DND-41 (cell line): ENCODE measurements around the gene SPDYE6.

Experiments used
- ATAC-seq: fragments of 200-7000 bp; cut with Tn5 transposase; 3 replicates; pipeline ENCODE4 v1.9.1; 2021; ENCODE audit warnings: low read depth; ENCODE audit not compliant: insufficient read depth
- DNase-seq: peaks from one replicate; pipeline ENCODE4 v3.0.0-alpha.2; 2020
- H2AFZ ChIP-seq: 2 replicates; pipeline ENCODE4 v1.6.0; 2012; ENCODE audit warnings: low read depth, low read length
- H3K27ac ChIP-seq: 2 replicates; pipeline ENCODE4 v1.5.1; 2012; ENCODE audit warnings: low read length, inconsistent platforms
- H3K27me3 ChIP-seq: fragments of 200-600 bp; sonication (generic); 2 replicates; pipeline ENCODE4 v1.6.0; 2012; ENCODE audit warnings: low read length, mild to moderate bottlenecking, inconsistent platforms; ENCODE audit not compliant: insufficient read depth, poor library complexity
- H3K36me3 ChIP-seq: 2 replicates; pipeline ENCODE4 v1.5.1; 2012; ENCODE audit warnings: low read length, inconsistent platforms; ENCODE audit not compliant: insufficient read depth
- H3K4me1 ChIP-seq: 2 replicates; pipeline ENCODE4 v1.5.1; 2012; ENCODE audit warnings: mild to moderate bottlenecking, low read length; ENCODE audit not compliant: insufficient read depth
- H3K4me2 ChIP-seq: 2 replicates; pipeline ENCODE4 v1.6.0; 2012; ENCODE audit warnings: mild to moderate bottlenecking, moderate library complexity, low read length, inconsistent platforms; ENCODE audit not compliant: insufficient read depth
- H3K4me3 ChIP-seq, 2 experiments: fragments of 200-600 bp in 1 of 2; shearing (Covaris generic) in 1 of 2; 2 replicates each; pipeline ENCODE4 v1.5.1; 2012 to 2016; ENCODE audit warnings: inconsistent platforms in 2 of 2, low read length in 2 of 2, mild to moderate bottlenecking in 2 of 2, low read depth in 1 of 2, moderate library complexity in 1 of 2
- H3K79me2 ChIP-seq: 2 replicates; pipeline ENCODE4 v1.6.0; 2012; ENCODE audit warnings: low read length, inconsistent platforms; ENCODE audit not compliant: insufficient read depth
- H3K9ac ChIP-seq: 2 replicates; pipeline ENCODE4 v1.6.0; 2012; ENCODE audit warnings: low read depth, mild to moderate bottlenecking, inconsistent platforms, low read length, moderate library complexity
- H3K9me3 ChIP-seq: 2 replicates; pipeline ENCODE4 v1.5.1; 2012; ENCODE audit warnings: low read length, moderate library complexity, mild to moderate bottlenecking, inconsistent platforms; ENCODE audit not compliant: insufficient read depth, severe bottlenecking
- H4K20me1 ChIP-seq: 2 replicates; pipeline ENCODE4 v1.6.0; 2012; ENCODE audit warnings: low read length; ENCODE audit not compliant: insufficient read depth
- CTCF ChIP-seq: IDR thresholded peaks from 2 replicates; pipeline ENCODE4 v1.5.1; 2012; ENCODE audit warnings: borderline replicate concordance, low read length, moderate library complexity, mild to moderate bottlenecking; ENCODE audit not compliant: poor library complexity, severe bottlenecking; ENCODE audit errors: extremely low read depth
- EZH2 ChIP-seq: IDR thresholded peaks from 3 replicates; pipeline ENCODE4 v1.6.1; 2012; ENCODE audit warnings: borderline replicate concordance, low read depth, mild to moderate bottlenecking, moderate library complexity, low read length, inconsistent platforms; ENCODE audit not compliant: severe bottlenecking

Gene SPDYE6

GRCh38 chr7:102305414-102306268 is 50.6 kb downstream of the SPDYE6 start:
- H3K27ac ChIP-seq = no peak overlapping the region
- H3K4me3 ChIP-seq = no peak overlapping the region
- no peak overlapping the region for H3K9ac ChIP-seq
- no peaks in the 10 kb centered on the region for H3K27me3 ChIP-seq
- no peaks in the 10 kb centered on the region for H3K79me2 ChIP-seq
- H3K9me3 ChIP-seq = no peaks in the 10 kb centered on the region
- ATAC-seq (no peak), DNase-seq (no peak)
- H3K4me1 ChIP-seq = no peaks in the 10 kb centered on the region
- no peaks in the 10 kb centered on the region for H4K20me1 ChIP-seq
- H3K36me3 ChIP-seq = no peaks in the 10 kb centered on the region
- TF ChIP-seq CTCF = no peak
- no peak for TF ChIP-seq EZH2
- no peak overlapping the region for H3K4me2 ChIP-seq
- no peak overlapping the region for H2AFZ ChIP-seq

GRCh38 chr7:102304668-102305067 is 51.6 kb downstream of the SPDYE6 start:
- Histone ChIP-seq H3K4me3 (no peak overlapping the region), H3K27me3 (no peaks in the 10 kb centered on the region), H3K79me2 (no peaks in the 10 kb centered on the region), H3K4me2 (no peak overlapping the region), H3K27ac (no peak overlapping the region), H3K4me1 (no peaks in the 10 kb centered on the region), H3K9me3 (no peaks in the 10 kb centered on the region), H2AFZ (no peak overlapping the region), H3K9ac (no peak overlapping the region), H3K36me3 (no peaks in the 10 kb centered on the region), H4K20me1 (no peaks in the 10 kb centered on the region)
- TF ChIP-seq EZH2 (no peak), CTCF (no peak)
- no peak for ATAC-seq
- no peak for DNase-seq

GRCh38 chr7:102303669-102304422 is 52.4 kb downstream of the SPDYE6 start:
- no peak overlapping the region for H3K27ac ChIP-seq
- no peaks in the 10 kb centered on the region for H3K4me1 ChIP-seq
- DNase-seq = no peak
- H3K4me3 ChIP-seq = no peak overlapping the region
- H4K20me1 ChIP-seq = no peaks in the 10 kb centered on the region
- no peak for TF ChIP-seq CTCF
- no peaks in the 10 kb centered on the region for H3K9me3 ChIP-seq
- ATAC-seq = no peak
- no peaks in the 10 kb centered on the region for H3K79me2 ChIP-seq
- no peak overlapping the region for H3K4me2 ChIP-seq
- no peak overlapping the region for H3K9ac ChIP-seq
- no peak overlapping the region for H2AFZ ChIP-seq
- H3K27me3 ChIP-seq = no peaks in the 10 kb centered on the region
- no peaks in the 10 kb centered on the region for H3K36me3 ChIP-seq
